K562 (cell line): ENCODE measurements around the gene SAPCD1. TPM values are rescaled to one million over a fixed set of nuclear protein-coding genes. Genes with fewer than 3 reads are reported as not detected.

Experiments
- CBFA2T2 ChIP-seq: fragments of 450-650 bp; conservative IDR thresholded peaks from 2 replicates; pipeline ENCODE4 v1.6.1; 2017; ENCODE audit warnings: mild to moderate bottlenecking
- CLOCK ChIP-seq: fragments of 250-450 bp; sonication (Bioruptor Pico); IDR thresholded peaks from 2 replicates; pipeline ENCODE4 v1.4.0; 2020; ENCODE audit warnings: mild to moderate bottlenecking, moderate library complexity, borderline replicate concordance
- CREBBP ChIP-seq: IDR thresholded peaks from one replicate; pipeline ENCODE4 v1.6.1; 2012; ENCODE audit warnings: low read depth, mild to moderate bottlenecking, control low read depth, inconsistent platforms, low read length
- DIDO1 ChIP-seq: fragments of 450-650 bp; IDR thresholded peaks from 2 replicates; pipeline ENCODE4 v1.6.1; 2016; ENCODE audit warnings: low read depth, missing biosample characterization, missing genetic modification characterization
- DLX4 ChIP-seq: fragments of 250-450 bp; sonication (Bioruptor Pico); IDR thresholded peaks from 2 replicates; pipeline ENCODE4 v1.6.1; 2021; ENCODE audit warnings: mild to moderate bottlenecking
- DPF2 ChIP-seq: fragments of 450-650 bp; IDR thresholded peaks from 2 replicates; pipeline ENCODE4 v1.6.1; 2016
- ELF2 ChIP-seq: fragments of 250-450 bp; sonication (Bioruptor Pico); IDR thresholded peaks from 2 replicates; pipeline ENCODE4 v1.5.0; 2021; ENCODE audit warnings: mild to moderate bottlenecking
- EWSR1 ChIP-seq: fragments of 450-650 bp; IDR thresholded peaks from 2 replicates; pipeline ENCODE4 v1.6.1; 2018; ENCODE audit warnings: borderline replicate concordance, mild to moderate bottlenecking, low read depth, moderate library complexity; ENCODE audit not compliant: partially characterized antibody
- ILK ChIP-seq: fragments of 450-650 bp; IDR thresholded peaks from 2 replicates; pipeline ENCODE4 v1.6.1; 2016; ENCODE audit warnings: missing genetic modification characterization, low read depth, mild to moderate bottlenecking, missing compliant biosample characterization, moderate library complexity, borderline replicate concordance
- KLF1 ChIP-seq: fragments of 450-650 bp; IDR thresholded peaks from 2 replicates; pipeline ENCODE4 v1.6.1; 2016; ENCODE audit warnings: missing genetic modification characterization, missing compliant biosample characterization
- LEF1 ChIP-seq: fragments of 450-650 bp; IDR thresholded peaks from 2 replicates; pipeline ENCODE4 v1.6.1; 2016; ENCODE audit warnings: mild to moderate bottlenecking
- PHF21A ChIP-seq: fragments of 450-650 bp; IDR thresholded peaks from 2 replicates; pipeline ENCODE4 v1.6.1; 2017; ENCODE audit warnings: low read depth, borderline replicate concordance
- RFX1 ChIP-seq: fragments of 450-650 bp; IDR thresholded peaks from 2 replicates; pipeline ENCODE4 v1.6.1; 2016; ENCODE audit warnings: mild to moderate bottlenecking, moderate library complexity
- SAFB ChIP-seq: fragments of 200-400 bp; formaldehyde crosslinking; IDR thresholded peaks from 2 replicates; pipeline ENCODE4 v1.6.1; 2017; ENCODE audit warnings: low read depth, low read length, borderline replicate concordance
- SAFB2 ChIP-seq: fragments of 200-400 bp; formaldehyde crosslinking; IDR thresholded peaks from 2 replicates; pipeline ENCODE4 v1.6.1; 2018; ENCODE audit warnings: borderline replicate concordance, low read length, low read depth, moderate library complexity; ENCODE audit not compliant: severe bottlenecking
- SMAD1 ChIP-seq: fragments of 150-350 bp; IDR thresholded peaks from 2 replicates; pipeline ENCODE4 v1.6.1; 2014; ENCODE audit warnings: low read length, low read depth; ENCODE audit not compliant: partially characterized antibody
- SMAD3 ChIP-seq: fragments of 450-650 bp; formaldehyde crosslinking; conservative IDR thresholded peaks from 2 replicates; pipeline ENCODE4 v1.4.0; 2020; ENCODE audit warnings: mild to moderate bottlenecking
- XRCC3 ChIP-seq: fragments of 450-650 bp; IDR thresholded peaks from 2 replicates; pipeline ENCODE4 v1.6.1; 2017; ENCODE audit warnings: mild to moderate bottlenecking, moderate library complexity
- YY1 ChIP-seq, 3 experiments: IDR thresholded peaks; 2 replicates each; pipeline ENCODE4 v1.6.1; 2011; ENCODE audit warnings: low read length in 2 of 3, mild to moderate bottlenecking in 2 of 3, moderate library complexity in 2 of 3, borderline replicate concordance in 1 of 3, control low read depth in 1 of 3, low read depth in 1 of 3; ENCODE audit not compliant: insufficient read depth in 3 of 3, insufficient replicate concordance in 2 of 3, control insufficient read depth in 1 of 3, insufficient read length in 1 of 3; ENCODE audit errors: extremely low read depth in 1 of 3
- ZNF324 ChIP-seq: fragments of 250-450 bp; sonication (Bioruptor Pico); IDR thresholded peaks from 2 replicates; pipeline ENCODE4 v1.4.0; 2020; ENCODE audit warnings: mild to moderate bottlenecking
- ZNF785 ChIP-seq: fragments of 250-450 bp; sonication (Bioruptor Pico); IDR thresholded peaks from 2 replicates; pipeline ENCODE4 v1.4.0; 2020; ENCODE audit warnings: mild to moderate bottlenecking
- polyA plus RNA-seq, 8 experiments: library from polyadenylated mRNA; depleted of rRNA in 4 of 8; stranded (reverse) in 5 of 8; unstranded in 3 of 8; fragments of >200 nt; fragmentation: Nextera tagmentation in 2 of 8; fragmentation: Illumina TruSeq in 1 of 8; extraction: Ambion mirVana in 2 of 8; extraction: Trizol in 1 of 8; gene quantifications; 2 replicates each; pipeline versions ENCODE4 v1.2.1 to v1.2.3, GENCODE V29; 2011 to 2014; ENCODE audit warnings: inconsistent platforms in 1 of 8, missing spikeins in 1 of 8
- total RNA-seq, 7 experiments: library from RNA; depleted of rRNA in 6 of 7; stranded (reverse); fragments of >200 nt in 6 of 7; fragmentation: Illumina TruSeq in 2 of 7; extraction: Trizol in 2 of 7; gene quantifications; 2 replicates each; pipeline versions ENCODE4 v1.2.1 to v1.2.3, GENCODE V29; 2011 to 2021; ENCODE audit warnings: low replicate concordance in 1 of 7
- TF ChIP-seq, protein P1 (sequence below): fragments of 450-650 bp; conservative IDR thresholded peaks from 2 replicates; pipeline ENCODE4 v1.6.1; 2016; ENCODE audit warnings: missing genetic modification characterization, low read depth, mild to moderate bottlenecking, missing compliant biosample characterization, moderate library complexity
- TF ChIP-seq, protein P2 (sequence below): fragments of 450-650 bp; formaldehyde crosslinking; IDR thresholded peaks from 2 replicates; pipeline ENCODE4 v1.4.0; 2020; ENCODE audit warnings: mild to moderate bottlenecking, mixed read lengths

The SAPCD1 gene
- total and polyA plus RNA-seq, 9 of the 15 experiments (the other 6 are each of a cell fraction or from before 2014, with no cell fraction given) = 2.6 to 30.2 (median 7.4) TPM

DNA sequence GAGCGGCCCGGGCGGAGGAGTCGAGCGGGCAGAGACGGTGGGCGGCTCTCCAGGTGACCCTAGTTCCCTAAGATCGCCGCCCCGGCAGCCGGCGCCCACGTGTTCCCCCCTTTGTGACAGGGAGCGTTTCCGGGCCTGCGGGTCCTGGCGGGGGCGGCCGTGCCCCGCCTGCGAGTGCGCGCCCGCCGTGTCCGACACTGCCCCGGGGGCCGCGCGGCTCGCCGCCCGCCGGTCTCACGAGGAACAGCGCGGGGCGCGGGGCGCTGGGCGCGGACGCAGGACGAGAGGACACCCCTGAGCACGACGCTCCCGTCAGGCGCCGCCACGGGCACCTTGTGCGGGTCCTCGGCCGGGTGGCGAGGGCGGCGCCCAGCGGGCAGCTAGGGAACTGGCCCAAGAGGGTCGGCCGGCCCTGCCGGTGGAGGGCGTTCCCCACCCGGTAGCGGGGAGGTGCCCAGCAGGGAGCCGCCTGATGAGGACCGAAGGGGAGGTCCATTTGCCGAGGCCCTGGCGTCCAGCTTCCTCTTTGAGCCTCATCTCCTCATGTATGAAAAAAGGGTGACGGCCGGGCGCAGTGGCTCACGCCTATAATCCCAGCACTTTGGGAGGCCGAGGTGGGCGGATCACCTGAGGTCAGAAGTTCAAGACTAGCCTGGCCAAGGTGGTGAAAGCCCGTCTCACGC lies 33.3 kb downstream of the SAPCD1 start, which contains the start of gene VARS1 (continued):
- TF ChIP-seq KLF1 (tag) (peak; percentile 99), ZNF324 (CRISPR knock-in tag) (no peak), LEF1 (no peak), SAFB (0 out of 2 replicates have a peak, but pooled peaks have one; percentile 47), RFX1 (no peak), DIDO1 (peak; percentile 15; the same call in 1 of the 2 replicates), ILK (tag) (no peak), SMAD1 (peak; percentile 80), DPF2 (peak; percentile 91; the same call in 1 of the 2 replicates), YY1 (IDR thresholded peaks at IDR 0.05; ENCODE audit: borderline replicate concordance in 1 of 3, control insufficient read depth in 1 of 3, extremely low read depth in 1 of 3, insufficient read depth in 3 of 3, insufficient read length in 1 of 3, insufficient replicate concordance in 2 of 3, low read depth in 1 of 3, low read length in 2 of 3) (peak in 2 of 3 experiments; percentile 70 to 82), SMAD3 (CRISPR knock-in tag) (0 out of 2 replicates have a peak, but pooled peaks have one; percentile 47), EWSR1 (no peak), CREBBP (no peak), PHF21A (0 out of 2 replicates have a peak, but pooled peaks have one; percentile 2), ELF2 (CRISPR knock-in tag) (peak; percentile 99), XRCC3 (no peak), SAFB2 (no peak), DLX4 (no peak), ZNF785 (CRISPR knock-in tag) (no peak), CBFA2T2 (0 out of 2 replicates have a peak, but pooled peaks have one; percentile 22), CLOCK (CRISPR knock-in tag) (no peak)
- TF ChIP-seq, protein P1, sequence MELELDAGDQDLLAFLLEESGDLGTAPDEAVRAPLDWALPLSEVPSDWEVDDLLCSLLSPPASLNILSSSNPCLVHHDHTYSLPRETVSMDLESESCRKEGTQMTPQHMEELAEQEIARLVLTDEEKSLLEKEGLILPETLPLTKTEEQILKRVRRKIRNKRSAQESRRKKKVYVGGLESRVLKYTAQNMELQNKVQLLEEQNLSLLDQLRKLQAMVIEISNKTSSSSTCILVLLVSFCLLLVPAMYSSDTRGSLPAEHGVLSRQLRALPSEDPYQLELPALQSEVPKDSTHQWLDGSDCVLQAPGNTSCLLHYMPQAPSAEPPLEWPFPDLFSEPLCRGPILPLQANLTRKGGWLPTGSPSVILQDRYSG = no peak
- TF ChIP-seq, protein P2, sequence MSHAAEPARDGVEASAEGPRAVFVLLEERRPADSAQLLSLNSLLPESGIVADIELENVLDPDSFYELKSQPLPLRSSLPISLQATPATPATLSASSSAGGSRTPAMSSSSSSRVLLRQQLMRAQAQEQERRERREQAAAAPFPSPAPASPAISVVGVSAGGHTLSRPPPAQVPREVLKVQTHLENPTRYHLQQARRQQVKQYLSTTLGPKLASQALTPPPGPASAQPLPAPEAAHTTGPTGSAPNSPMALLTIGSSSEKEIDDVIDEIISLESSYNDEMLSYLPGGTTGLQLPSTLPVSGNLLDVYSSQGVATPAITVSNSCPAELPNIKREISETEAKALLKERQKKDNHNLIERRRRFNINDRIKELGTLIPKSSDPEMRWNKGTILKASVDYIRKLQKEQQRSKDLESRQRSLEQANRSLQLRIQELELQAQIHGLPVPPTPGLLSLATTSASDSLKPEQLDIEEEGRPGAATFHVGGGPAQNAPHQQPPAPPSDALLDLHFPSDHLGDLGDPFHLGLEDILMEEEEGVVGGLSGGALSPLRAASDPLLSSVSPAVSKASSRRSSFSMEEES (CRISPR knock-in tag) = no peak
